Femur (tissue), 1 donor: ENCODE measurements around the gene GATM.

ENCODE experiments used
- DNase-seq: peaks from one replicate; pipeline ENCODE4 v3.0.0-alpha.2; 2017

The GATM gene, protein sequence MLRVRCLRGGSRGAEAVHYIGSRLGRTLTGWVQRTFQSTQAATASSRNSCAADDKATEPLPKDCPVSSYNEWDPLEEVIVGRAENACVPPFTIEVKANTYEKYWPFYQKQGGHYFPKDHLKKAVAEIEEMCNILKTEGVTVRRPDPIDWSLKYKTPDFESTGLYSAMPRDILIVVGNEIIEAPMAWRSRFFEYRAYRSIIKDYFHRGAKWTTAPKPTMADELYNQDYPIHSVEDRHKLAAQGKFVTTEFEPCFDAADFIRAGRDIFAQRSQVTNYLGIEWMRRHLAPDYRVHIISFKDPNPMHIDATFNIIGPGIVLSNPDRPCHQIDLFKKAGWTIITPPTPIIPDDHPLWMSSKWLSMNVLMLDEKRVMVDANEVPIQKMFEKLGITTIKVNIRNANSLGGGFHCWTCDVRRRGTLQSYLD

DNA sequence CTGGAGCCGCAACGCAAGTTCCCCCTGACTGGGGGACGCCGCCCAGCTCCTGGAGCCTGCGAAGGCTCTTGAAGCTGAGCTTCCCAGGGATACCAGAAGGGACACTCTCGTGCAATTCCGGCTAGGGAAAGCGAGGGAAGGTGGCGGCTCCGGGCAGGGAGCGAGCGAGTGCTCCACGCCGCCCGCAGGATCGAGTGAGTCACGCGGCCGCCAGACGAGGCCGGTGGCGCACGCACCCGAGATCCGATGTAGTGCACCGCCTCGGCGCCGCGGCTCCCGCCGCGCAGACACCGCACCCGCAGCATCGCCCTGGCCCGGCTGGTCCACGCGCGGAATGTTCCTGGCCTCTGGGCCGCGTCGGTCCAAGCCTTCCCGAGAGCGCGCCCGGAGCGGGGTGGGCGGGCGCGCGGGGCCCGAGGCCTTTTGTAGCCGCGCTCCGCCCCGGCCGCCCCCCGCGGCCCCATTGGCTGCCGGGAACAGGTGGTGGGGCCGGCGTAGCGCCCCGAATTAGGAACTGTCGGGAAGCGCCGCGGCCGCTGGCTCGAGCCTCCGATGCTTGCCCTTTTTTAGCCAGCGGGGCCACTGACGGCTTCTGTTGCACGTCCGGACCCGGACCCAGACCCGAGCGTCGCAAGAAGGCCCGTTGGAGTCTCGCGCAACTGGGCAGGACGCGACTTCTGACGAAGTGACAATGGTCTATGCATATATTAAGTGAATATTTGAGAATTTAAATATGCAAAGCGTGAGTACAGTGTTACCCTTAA lies at the start of gene GATM:
GATM (minus strand) TSS at position 396 of the 764 bp plus-strand sequence; CDS start at position 305, 91 bp downstream.
- peak; percentile 83 for DNase-seq

DNA sequence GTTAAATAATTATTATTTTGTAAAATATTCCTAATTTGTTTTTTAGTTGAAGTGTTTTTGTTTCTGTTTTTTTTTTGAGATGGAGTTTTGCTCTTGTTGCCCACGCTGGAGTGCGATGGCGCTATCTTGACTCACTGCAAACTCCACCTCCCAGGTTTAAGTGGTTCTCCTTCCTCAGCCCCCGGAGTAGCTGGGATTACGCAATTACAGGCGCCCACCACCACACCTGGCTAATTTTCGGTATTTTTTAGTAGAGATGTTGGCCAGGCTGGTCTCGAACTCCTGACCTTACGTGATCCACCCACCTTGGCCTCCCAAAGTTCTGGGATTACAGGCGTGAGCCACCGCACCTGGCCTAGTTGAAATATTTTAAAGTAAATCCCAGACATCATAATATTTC lies 48.7 kb upstream of the GATM start:
- no peak for DNase-seq

DNA sequence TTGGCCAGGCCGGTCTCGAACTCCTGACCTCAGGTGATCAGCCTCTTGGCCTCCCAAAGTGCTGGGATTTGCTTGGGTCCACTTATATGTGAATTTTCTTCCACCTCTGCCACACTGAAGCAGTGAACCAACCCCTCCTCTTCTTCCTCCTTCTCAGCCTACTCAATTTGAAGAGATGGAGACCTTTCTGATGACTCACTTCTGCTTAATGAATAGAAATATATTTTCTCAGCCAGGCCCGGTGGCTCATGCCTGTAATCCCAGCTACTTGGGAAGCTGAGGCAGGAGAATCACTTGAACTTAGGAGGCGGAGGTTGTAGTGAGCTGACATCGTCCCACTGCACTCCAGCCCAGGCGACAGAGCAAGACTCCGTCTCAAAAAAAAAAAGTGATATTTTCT lies 46.8 kb upstream of the GATM start:
- DNase-seq, result no peak

- DNase-seq, result no peak
Measured at GRCh38 chr15:45424429-45424828, 46.1 kb upstream of the GATM start.

- no peak for DNase-seq
Measured at GRCh38 chr15:45417303-45417950, 39.1 kb upstream of the GATM start.

- no peak for DNase-seq
Measured at GRCh38 chr15:45414215-45414885, 36.0 kb upstream of the GATM start.

DNA sequence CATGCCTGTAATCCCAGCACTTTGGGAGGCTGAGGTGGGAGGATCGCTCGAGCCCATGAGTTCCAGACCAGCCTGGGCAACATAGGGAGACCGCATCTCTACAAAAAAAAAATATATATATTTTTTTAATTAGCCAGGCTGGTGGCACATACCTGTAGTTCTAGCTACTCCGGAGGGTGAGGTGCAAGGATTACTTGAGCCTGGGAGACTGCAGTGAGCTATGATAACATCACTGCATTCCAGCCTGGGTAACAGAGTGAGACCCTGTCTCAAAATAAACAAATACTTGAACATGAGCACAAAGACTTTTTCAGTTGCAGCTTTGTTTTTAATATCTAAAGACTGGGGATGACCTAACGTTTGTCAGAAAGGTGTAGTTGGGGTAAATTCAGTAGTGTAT lies 31.3 kb upstream of the GATM start:
- DNase-seq, result no peak

GRCh38 chr15:45407786-45408185 lies 29.4 kb upstream of the GATM start:
- no peak for DNase-seq

DNA sequence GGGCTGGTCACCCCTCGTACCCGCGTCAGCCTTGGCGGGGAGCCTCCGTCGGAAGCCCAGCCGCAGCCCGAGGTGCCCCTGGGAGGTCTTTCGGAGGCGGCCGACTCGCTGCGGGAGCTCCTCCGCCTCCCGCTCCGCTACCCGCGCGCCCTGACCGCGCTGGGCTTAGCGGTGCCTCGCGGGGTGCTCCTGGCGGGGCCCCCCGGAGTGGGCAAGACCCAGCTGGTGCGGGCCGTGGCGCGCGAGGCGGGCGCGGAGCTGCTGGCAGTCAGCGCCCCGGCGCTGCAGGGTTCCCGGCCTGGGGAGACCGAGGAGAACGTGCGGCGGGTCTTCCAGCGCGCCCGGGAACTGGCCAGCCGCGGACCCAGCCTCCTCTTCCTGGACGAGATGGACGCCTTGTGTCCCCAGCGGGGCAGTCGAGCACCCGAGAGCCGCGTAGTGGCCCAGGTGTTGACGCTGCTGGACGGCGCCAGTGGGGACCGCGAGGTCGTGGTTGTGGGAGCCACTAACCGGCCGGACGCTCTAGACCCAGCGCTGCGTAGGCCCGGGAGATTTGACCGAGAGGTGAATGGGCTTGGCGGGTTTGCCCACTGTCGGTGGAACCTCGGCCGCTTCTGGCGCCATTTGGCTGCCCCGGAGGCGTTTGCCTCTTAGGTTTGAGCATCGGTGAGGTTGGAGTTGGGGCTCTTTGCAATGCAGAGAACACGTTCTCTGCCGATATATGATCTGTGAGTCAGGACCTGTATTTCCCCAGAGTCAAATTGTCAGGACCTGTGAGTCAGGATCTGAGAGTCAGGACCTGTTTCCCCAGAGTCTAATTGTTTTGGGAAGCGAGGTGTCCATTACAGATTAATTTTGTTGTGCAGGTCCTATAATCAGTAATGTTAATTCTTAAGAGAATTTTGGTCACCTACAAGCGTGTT lies 24.9 kb upstream of the GATM start:
- DNase-seq, result peak; percentile 51

DNA sequence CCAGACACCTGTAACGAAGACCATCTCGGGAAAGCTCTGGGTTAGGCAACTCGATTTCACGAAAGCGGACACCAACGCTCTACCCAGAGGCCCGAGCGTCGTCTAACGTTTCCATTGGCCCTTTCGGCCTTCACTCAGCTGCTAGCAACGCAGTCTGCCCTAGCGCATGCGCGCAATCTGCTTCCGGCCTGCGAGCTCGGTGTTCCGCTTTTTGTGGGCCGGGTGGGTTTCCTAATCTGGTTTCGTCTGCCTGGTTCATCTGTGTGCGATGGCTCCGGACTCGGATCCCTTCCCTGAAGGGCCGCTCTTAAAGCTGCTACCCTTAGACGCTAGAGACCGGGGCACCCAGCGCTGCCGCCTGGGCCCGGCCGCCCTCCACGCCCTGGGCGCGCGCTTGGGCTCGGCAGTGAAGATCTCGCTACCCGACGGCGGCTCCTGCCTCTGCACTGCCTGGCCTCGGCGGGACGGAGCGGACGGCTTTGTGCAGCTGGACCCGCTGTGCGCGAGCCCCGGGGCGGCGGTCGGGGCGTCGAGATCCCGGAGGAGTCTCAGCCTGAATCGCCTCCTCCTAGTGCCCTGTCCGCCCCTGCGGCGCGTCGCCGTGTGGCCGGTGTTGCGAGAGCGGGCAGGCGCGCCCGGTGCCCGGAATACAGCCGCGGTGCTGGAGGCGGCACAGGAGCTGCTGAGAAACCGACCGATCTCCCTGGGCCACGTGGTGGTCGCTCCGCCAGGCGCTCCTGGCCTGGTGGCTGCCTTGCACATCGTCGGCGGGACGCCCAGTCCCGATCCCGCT lies 24.0 kb upstream of the GATM start:
- DNase-seq, result peak; percentile 98

GRCh38 chr15:45401665-45402161 lies 23.4 kb upstream of the GATM start:
- DNase-seq, result no peak

GRCh38 chr15:45399381-45400212 lies 21.3 kb upstream of the GATM start:
- no peak for DNase-seq

DNA sequence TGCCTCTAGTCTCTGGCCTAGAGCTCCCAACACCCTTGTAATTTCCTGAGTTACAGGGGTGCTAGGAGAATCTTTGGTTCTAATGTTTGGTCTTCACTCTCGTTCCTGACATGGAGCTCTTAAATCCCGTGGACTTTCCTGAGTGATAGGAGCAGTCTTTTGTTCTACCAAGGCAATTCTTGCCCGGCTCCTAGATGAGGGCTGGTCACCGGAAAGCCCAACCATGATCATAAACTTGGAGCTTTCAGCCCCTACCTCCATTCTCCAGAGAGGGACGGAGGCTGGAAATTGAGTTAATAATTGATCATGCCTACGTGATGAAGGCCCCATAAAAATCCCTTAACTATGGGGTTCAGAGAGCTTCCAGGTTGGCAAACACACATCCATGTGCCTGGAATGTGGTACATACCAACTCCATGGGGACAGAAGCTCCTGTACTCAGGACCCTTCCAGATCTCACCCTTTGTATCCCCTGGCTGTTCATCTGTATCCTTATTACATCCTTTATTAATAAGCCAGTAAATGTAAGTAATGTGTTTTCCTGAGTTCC lies 18.8 kb upstream of the GATM start:
- no peak for DNase-seq

DNA sequence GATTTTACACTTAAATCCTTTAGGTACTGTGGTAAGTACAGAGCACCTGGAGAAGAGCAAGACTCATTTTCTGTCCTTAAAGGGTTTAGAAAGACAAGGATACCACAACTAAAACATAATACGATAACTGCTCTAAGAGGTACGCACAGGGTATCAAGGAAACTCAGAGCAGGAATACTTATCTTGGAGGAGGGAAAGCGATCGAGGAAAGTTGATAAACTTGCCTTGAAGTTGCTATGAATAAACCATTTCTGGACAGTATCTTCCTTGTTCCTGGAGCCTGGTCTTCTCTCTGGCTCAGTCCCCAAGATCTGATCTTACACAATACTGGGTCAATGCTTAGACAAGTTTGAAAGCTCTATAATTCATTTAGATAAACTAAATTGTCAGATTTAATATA lies 17.6 kb upstream of the GATM start:
- DNase-seq, result no peak

DNA sequence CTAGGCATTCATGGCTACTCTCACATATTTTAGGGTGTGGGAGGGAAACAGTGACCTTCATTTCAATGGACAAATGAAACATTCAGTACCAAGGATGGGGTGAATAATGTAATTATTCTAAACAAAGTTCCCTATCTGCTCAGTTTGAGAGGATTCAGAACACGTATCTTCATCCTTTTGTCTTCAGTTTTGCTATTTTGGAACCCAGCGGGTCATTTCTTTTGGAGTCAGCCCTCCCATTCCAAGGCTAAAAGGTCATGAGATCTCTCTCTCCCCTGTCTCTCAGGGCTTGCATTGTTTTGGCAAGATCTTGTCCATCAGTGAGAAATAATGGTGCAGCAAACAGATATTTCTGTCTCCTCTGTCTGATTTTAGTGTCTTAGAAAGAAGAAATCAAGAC lies 16.3 kb upstream of the GATM start:
- DNase-seq, result no peak

DNA sequence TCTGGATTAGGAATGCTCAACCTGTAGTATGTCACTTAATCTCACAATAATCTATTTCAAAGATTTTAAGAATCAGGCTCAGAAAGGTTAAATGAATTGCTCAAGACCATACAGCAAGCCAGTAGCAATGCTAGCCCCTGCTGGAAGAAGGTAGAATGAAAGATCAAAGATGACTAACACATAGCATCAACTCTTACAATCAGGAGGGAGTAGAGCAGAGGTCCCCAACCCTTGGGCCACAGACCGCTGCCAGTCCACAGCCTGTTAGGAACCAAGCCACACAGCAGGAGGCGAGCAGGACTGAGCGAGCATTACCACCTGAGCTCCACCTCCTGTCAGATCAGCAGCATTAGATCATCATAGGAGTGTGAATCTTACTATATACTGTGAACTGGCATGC lies 15.5 kb upstream of the GATM start:
- DNase-seq, result no peak

DNA sequence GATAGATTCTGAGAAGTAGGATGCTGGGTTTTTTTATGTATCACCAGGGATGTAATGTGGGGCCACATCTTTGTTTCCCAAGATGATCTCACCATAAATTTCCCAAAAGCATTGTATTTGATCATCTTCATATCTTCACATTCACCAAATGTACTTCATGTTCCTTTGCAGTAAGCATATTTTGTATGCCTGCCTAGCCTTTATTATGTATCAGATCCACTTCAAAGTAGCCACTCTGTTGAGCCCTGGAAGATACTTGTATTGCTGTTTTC lies 14.2 kb upstream of the GATM start:
- no peak for DNase-seq

DNA sequence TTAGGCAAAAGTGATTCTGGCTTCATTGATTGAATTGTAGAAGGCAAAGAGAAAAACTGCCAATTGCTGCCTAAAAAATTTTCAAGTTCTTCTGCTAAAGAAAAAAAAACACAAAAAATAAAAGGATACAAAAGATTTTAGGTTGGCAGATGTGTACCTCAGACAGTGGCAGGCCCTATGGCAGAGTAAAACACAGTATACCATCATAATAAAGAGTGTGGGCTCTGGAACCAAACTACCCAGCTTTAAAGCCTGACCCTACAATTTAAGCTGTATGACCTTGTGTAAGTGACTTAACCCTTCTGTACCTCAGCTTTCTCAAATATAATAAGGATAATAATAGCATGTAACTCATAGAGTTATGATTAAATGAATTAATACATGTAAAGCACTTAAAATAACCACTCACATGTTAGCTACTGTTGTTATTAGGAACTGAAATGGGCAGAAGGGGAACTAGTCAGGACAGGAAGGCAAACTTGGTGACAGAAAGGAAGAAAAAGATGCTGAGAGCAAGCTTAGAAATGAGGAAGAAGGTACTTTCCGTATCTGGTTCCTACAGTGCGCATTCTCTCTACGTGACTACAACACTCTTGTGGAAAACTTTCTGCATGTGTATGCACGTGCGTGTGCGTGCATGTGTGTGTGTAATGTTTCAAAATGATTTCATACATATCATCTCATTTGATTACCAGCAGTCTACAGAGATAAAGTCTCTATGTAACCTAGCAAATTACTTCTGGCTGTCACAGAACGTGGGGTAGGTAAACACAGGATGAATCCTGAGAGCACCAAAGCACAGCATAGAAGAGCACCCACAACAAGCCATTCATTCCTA lies 13.6 kb upstream of the GATM start:
- peak; percentile 21 for DNase-seq

DNA sequence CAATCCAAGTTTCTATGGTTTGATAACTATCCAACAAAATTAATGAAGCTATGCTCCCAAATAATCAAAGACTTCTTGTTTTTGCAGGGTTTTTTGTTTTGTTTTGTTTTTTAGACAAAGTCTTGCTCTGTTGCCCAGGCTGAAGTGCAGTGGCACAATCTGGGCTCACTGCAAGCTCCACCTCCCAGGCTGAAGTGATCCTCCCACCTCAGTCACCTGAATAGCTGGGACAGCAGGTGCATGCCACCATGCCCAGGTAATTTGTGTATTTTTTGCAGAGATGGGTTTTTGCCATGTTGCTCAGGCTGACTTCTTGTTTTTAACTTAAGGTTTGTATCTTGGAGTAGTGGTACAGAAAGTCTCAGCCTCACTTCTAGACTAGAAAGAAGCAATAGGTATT lies 11.0 kb upstream of the GATM start:
- no peak for DNase-seq
